GM19395 (cell line): Measurements from ENCODE around the gene RAVER2.

Experiments used
- ATAC-seq: cut with Tn5 transposase; IDR thresholded peaks from one replicate; pipeline ENCODE4 v1.9.1; 2021; ENCODE audit warnings: mild to moderate bottlenecking, moderate library complexity; ENCODE audit not compliant: unreplicated experiment

RAVER2 gene

GRCh38 chr1:64845831-64846425 is 101.1 kb downstream of the RAVER2 start:
- ATAC-seq, result no peak

- no peak for ATAC-seq
Measured at GRCh38 chr1:64846573-64847430, 101.9 kb downstream of the RAVER2 start.

GRCh38 chr1:64847666-64848065 is 102.8 kb downstream of the RAVER2 start:
- ATAC-seq, result no peak

GRCh38 chr1:64848136-64848535 is 103.3 kb downstream of the RAVER2 start:
- no peak for ATAC-seq

- ATAC-seq, result no peak
Measured at GRCh38 chr1:64848803-64849202, 103.9 kb downstream of the RAVER2 start.

- ATAC-seq, result no peak
Measured at GRCh38 chr1:64849942-64850341, 105.1 kb downstream of the RAVER2 start.

GRCh38 chr1:64850846-64851245 is 106.0 kb downstream of the RAVER2 start:
- ATAC-seq, result no peak

GRCh38 chr1:64851664-64852063 is 106.8 kb downstream of the RAVER2 start:
- ATAC-seq, result no peak

GRCh38 chr1:64854674-64855073 is 109.8 kb downstream of the RAVER2 start:
- ATAC-seq, result no peak

GRCh38 chr1:64855557-64855956 is 110.7 kb downstream of the RAVER2 start:
- ATAC-seq, result no peak

GRCh38 chr1:64856553-64856952 is 111.7 kb downstream of the RAVER2 start:
- ATAC-seq, result no peak

GRCh38 chr1:64857347-64857746 is 112.5 kb downstream of the RAVER2 start:
- ATAC-seq, result no peak

- no peak for ATAC-seq
Measured at GRCh38 chr1:64861611-64862010, 116.7 kb downstream of the RAVER2 start.

GRCh38 chr1:64864018-64864940 is 119.4 kb downstream of the RAVER2 start:
- peak; percentile 100 for ATAC-seq

- no peak for ATAC-seq
Measured at GRCh38 chr1:64865105-64865757, 120.4 kb downstream of the RAVER2 start.

GRCh38 chr1:64866689-64867088 is 121.8 kb downstream of the RAVER2 start:
- ATAC-seq, result no peak

GRCh38 chr1:64867266-64867665 is 122.4 kb downstream of the RAVER2 start:
- no peak for ATAC-seq

GRCh38 chr1:64871256-64871655 is 126.4 kb downstream of the RAVER2 start:
- no peak for ATAC-seq

GRCh38 chr1:64872067-64872466 is 127.2 kb downstream of the RAVER2 start:
- no peak for ATAC-seq

GRCh38 chr1:64873576-64873975 is 128.7 kb downstream of the RAVER2 start:
- no peak for ATAC-seq

GRCh38 chr1:64874666-64875065 is 129.8 kb downstream of the RAVER2 start:
- ATAC-seq, result no peak
